Prostate gland (tissue), 2 donors: ENCODE measurements around the gene MT1M. TPM values are rescaled to one million over a fixed set of nuclear protein-coding genes. Genes with fewer than 3 reads are reported as not detected.

ENCODE experiments used
- DNase-seq: peaks from one replicate; pipeline ENCODE4 v3.0.0-alpha.2; 2019; ENCODE audit warnings: low spot score
- H3K27ac ChIP-seq, 2 donors: fragments of 200-600 bp; sonication (generic); 2 replicates each; pipeline ENCODE4 v1.5.1; 2017 to 2019
- H3K27me3 ChIP-seq: fragments of 200-600 bp; sonication (generic); replicated peaks from 2 replicates; pipeline ENCODE4 v1.5.1; 2019; ENCODE audit not compliant: insufficient read depth
- H3K36me3 ChIP-seq, 2 donors: fragments of 200-600 bp; sonication (generic); 1 replicate in 1 of 2; 2 replicates in 1 of 2; pipeline versions ENCODE4 v1.5.1 to v1.8.1; 2017 to 2019
- H3K4me1 ChIP-seq: fragments of 200-600 bp; sonication (generic); replicated peaks from 2 replicates; pipeline ENCODE4 v1.5.1; 2019
- H3K4me3 ChIP-seq, 2 donors: fragments of 200-600 bp; sonication (generic); 2 replicates each; pipeline ENCODE4 v1.5.1; 2017 to 2019
- H3K9me3 ChIP-seq: fragments of 200-600 bp; sonication (generic); 2 replicates; pipeline ENCODE4 v1.5.1; 2017
- CTCF ChIP-seq, 4 experiments: fragments of 200-600 bp in 2 of 4; fragments of 450-650 bp in 2 of 4; sonication (generic) in 2 of 4; IDR thresholded peaks; 1 replicate in 3 of 4; 2 replicates in 1 of 4; pipeline ENCODE4 v1.5.1; 2016 to 2019; ENCODE audit warnings: antibody characterized with exemption in 4 of 4, mild to moderate bottlenecking in 2 of 4, moderate library complexity in 2 of 4
- POLR2A ChIP-seq: fragments of 450-650 bp; IDR thresholded peaks from one replicate; pipeline ENCODE4 v1.6.1; 2016; ENCODE audit warnings: antibody characterized with exemption, mild to moderate bottlenecking
- POLR2AphosphoS5 ChIP-seq: sonication (generic); formaldehyde crosslinking; IDR thresholded peaks from one replicate; pipeline ENCODE4 v1.6.1; 2017; ENCODE audit warnings: antibody characterized with exemption
- WGBS: methylation state at CpG from one replicate; pipeline ENCODE4 v1.1.5; 2018; 5-methylcytosine and 5-hydroxymethylcytosine counted together
- intact Hi-C: fragments of 100-400 bp; cut with DNase I; formaldehyde crosslinking; loops from one replicate; pipeline ENCODE4 v1.14.2; 2022
- total RNA-seq, 2 donors: library from RNA; depleted of rRNA; stranded (reverse); fragments of >200 nt; gene quantifications; one replicate each; pipeline ENCODE4 v1.1.0, GENCODE V29; 2016

MT1M gene
- total RNA-seq, 2 donors from 2014 or later = 14.8 to 37.4 TPM

- Histone ChIP-seq H3K4me3 (no peak overlapping the region), H3K4me1 (peaks cover 4% of the 10 kb centered on the region), H3K36me3 (no peaks in the 10 kb centered on the region), H3K27ac (no peak overlapping the region), H3K9me3 (no peaks in the 10 kb centered on the region), H3K27me3 (no peaks in the 10 kb centered on the region)
- 100% methylated on average over 2 of the region's 2 CpGs for WGBS
- intact Hi-C loops = no loop called here
- TF ChIP-seq POLR2AphosphoS5 = no peak
- TF ChIP-seq CTCF (IDR thresholded peaks at IDR 0.05) = no peak
- TF ChIP-seq POLR2A = no peak
- no peak for DNase-seq
These were observed 8.7 kb downstream of the MT1M start for GRCh38 chr16:56641166-56641565.

DNA sequence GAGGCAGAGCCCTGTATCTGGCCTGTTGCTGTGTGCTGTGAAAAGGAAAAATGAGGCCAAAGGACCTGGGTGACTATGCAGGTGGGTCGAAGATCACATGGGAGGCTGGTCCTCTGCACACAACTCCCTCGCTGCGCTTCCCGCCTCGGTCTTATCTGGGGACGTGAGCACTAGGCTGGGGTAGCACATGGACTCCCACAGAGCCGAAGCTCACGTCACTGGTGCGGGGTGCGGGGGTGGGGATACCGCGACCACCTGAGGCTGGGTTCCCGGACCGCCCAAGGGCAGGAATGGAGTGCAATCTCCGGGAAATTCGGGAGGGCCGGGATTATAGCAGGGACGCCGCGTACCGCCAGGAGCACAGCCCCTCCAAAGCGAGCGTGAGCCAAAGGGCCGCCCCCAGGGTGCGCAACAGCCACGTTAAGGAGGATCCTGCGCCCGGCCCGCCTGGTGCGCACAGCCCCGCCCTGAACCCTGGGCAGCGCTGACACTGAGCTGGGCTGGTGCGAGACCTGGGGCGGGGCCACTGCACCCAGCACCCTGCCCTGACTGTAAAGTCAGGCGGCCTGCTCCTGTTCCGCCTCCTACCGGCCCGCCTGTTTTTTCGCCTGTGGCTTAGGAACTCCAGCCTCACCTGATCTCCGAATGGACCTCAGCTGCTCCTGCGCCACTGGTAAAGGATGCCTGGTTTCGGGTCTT, 10.8 kb downstream of the MT1M start:
- H3K27ac ChIP-seq = no peak overlapping the region
- peaks cover 4% of the 10 kb centered on the region for H3K4me1 ChIP-seq
- no peaks in the 10 kb centered on the region for H3K36me3 ChIP-seq
- peak; percentile 55 for DNase-seq
- H3K27me3 ChIP-seq = no peaks in the 10 kb centered on the region
- intact Hi-C loops = no loop called here
- 6% methylated on average over 42 of the region's 42 CpGs for WGBS
- H3K4me3 ChIP-seq = peak overlapping the region; percentile 4 to 19
- TF ChIP-seq POLR2AphosphoS5 = peak; percentile 45
- TF ChIP-seq POLR2A = no peak
- TF ChIP-seq CTCF (IDR thresholded peaks at IDR 0.05) = peak in 3 of 4 experiments; percentile 37 to 70 (median 51)
- no peaks in the 10 kb centered on the region for H3K9me3 ChIP-seq

- Histone ChIP-seq H3K36me3 (no peaks in the 10 kb centered on the region), H3K27ac (no peak overlapping the region), H3K27me3 (no peaks in the 10 kb centered on the region), H3K4me1 (peaks cover 4% of the 10 kb centered on the region), H3K4me3 (peak overlapping the region in 1 of 2 donors; percentile 19), H3K9me3 (no peaks in the 10 kb centered on the region)
- WGBS = 52% methylated on average over 5 of the region's 5 CpGs
- no peak for DNase-seq
- intact Hi-C loops = no loop called here
- TF ChIP-seq POLR2A = no peak
- no peak for TF ChIP-seq POLR2AphosphoS5
- TF ChIP-seq CTCF (IDR thresholded peaks at IDR 0.05) = no peak
These were observed 11.4 kb downstream of the MT1M start for GRCh38 chr16:56643833-56644232.

- Histone ChIP-seq H3K27ac (no peak overlapping the region), H3K9me3 (no peaks in the 10 kb centered on the region), H3K4me1 (peaks cover 4% of the 10 kb centered on the region), H3K36me3 (no peaks in the 10 kb centered on the region), H3K27me3 (no peaks in the 10 kb centered on the region), H3K4me3 (no peak overlapping the region)
- intact Hi-C loops = no loop called here
- no peak for TF ChIP-seq POLR2AphosphoS5
- TF ChIP-seq POLR2A = no peak
- no peak for TF ChIP-seq CTCF (IDR thresholded peaks at IDR 0.05)
- WGBS = 76% methylated on average over 1 of the region's 1 CpG
- DNase-seq = no peak
These were observed 12.9 kb downstream of the MT1M start for GRCh38 chr16:56645311-56645710.

- intact Hi-C loops = no loop called here
- no peak overlapping the region for H3K4me3 ChIP-seq
- peaks cover 4% of the 10 kb centered on the region for H3K4me1 ChIP-seq
- DNase-seq = no peak
- H3K9me3 ChIP-seq = no peaks in the 10 kb centered on the region
- H3K36me3 ChIP-seq = no peaks in the 10 kb centered on the region
- 0% methylated on average over 1 of the region's 1 CpG for WGBS
- no peak for TF ChIP-seq POLR2A
- no peak for TF ChIP-seq POLR2AphosphoS5
- no peak for TF ChIP-seq CTCF (IDR thresholded peaks at IDR 0.05)
- no peak overlapping the region for H3K27ac ChIP-seq
- no peaks in the 10 kb centered on the region for H3K27me3 ChIP-seq
These were observed 13.4 kb downstream of the MT1M start for GRCh38 chr16:56645838-56646237.
